NCI-H2107 treated with DMSO at 0.1 percent for 48 hours (cell line): ENCODE measurements around the gene TBP.
"Not testable (repeated sequence)": the region's sequence is repeated elsewhere in the genome, so short reads cannot be mapped to it uniquely, and the experiment has no call there.

Source experiments
- DNase-seq: peaks from one replicate; lab custom pipeline; 2025; ENCODE audit not compliant: unreplicated experiment; lab: John Stamatoyannopoulos, UW

TBP gene

DNA sequence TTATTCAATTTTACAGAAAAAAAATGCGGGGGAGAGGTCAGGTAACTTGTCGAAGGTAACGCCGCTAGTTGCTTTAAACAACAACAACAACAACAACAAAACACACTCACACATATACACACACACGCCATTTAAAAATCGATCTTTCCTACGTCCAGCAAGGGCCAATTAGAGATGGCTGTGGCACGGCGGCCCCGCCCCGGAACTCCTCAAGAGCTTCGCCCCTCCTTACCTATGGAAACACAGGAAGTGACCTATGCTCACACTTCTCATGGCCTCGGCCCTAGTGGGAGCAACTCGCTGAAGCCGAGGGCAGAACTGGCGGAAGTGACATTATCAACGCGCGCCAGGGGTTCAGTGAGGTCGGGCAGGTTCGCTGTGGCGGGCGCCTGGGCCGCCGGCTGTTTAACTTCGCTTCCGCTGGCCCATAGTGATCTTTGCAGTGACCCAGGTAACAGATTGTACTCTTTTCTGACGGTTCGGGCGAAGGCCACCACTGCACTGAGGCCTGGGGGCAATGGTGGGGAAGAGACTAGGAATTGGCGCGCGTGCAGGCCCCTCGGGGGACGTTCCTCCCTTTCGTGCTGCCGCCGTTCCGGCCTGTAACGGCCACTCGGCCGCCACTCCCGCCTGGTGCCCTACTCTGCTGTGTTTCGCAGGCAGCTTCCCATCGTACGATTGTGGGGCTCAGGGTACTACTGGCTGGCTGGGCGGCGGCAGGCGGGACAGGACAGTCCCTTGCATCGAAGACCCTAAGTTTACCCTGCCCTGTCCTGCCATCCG lies at the start of gene TBP:
TBP (plus strand) TSS at position 357 of the 783 bp plus-strand sequence. CDS start 2,661 bp downstream, outside the sequence.
- DNase-seq = peak; percentile 98

DNA sequence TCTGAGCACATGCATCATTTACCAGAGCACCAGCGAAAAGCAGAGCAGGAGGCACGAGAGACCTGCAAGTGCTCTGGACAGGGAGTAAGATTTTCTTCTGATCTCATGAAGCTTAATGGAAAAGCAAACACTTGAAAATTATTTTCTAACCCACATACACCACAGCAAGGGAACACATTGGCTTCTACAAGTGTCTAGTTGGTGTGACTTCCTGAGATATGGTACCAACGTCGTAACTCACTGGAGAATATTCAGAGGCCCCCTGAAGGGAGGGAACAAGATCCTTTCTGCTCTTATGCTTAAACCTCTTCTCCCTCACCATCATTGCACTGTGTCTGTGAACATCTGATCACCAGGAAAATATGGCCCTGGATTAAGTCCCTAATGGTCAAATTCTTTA lies 49.7 kb upstream of the TBP start:
- DNase-seq = peak; percentile 63

DNA sequence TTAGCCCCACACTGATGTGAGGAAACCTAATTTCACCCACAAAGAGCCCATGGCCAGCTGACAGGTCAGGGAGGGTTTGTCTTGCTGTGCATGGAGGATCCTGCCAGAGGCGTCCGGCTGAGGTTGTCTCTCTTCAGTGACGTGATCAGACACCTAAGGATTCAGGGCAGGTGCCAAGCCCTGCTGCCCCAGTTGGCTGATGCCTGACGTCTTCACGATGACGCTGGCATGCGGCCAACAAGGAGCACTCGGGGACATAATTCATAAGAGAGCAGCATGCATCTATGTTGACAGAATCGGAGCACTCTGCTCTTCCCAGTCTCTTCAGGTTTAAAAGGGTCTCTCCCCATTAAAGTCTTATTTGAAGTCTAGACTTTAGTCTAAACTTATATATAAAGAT lies 48.9 kb upstream of the TBP start:
- DNase-seq = peak; percentile 33

DNA sequence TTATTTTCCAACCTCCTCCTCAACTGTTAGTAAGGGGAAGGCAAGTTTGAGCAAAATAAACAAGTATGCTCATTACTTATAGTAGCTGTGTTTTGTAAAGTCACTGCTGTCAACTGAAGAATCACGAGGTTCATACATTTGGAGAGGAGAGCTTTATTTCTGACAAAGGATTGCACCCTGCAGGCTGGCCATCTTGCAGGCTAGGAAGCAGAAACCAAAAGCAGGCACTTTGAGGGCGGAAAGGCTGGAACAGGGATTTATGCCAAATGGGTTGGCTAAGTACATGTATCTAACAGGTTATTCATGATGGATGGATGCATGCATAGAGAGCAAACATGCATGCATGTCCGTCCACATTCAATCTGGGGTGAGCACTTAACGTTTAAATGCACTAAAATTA lies 47.7 kb upstream of the TBP start:
- DNase-seq = no peak

DNA sequence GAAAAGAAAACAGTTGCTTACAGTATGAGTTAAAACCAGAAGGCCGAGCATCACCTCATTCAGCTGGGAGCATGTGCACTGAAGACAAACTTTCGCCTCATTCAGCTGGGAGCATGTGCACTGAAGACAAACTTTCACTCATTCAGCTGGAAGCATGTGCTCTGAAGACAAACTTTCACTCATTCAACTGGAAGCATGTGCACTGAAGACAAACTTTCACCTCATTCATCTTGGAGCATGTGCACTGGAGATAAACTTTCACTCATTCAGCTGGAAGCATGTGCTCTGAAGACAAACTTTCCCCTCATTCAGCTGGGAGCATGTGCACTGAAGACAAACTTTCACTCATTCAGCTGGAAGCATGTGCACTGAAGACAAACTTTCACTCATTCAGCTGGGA lies 46.4 kb upstream of the TBP start:
- DNase-seq = not testable (repeated sequence)

DNA sequence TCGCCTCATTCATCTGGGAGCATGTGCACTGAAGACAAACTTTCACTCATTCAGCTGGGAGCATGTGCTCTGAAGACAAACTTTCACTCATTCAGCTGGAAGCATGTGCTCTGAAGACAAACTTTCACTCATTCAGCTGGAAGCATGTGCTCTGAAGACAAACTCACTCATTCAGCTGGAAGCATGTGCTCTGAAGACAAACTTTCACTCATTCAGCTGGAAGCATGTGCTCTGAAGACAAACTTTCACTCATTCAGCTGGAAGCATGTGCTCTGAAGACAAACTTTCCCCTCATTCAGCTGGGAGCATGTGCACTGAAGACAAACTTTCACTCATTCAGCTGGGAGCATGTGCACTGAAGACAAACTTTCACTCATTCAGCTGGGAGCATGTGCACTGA lies 45.9 kb upstream of the TBP start:
- DNase-seq = not testable (repeated sequence)

DNA sequence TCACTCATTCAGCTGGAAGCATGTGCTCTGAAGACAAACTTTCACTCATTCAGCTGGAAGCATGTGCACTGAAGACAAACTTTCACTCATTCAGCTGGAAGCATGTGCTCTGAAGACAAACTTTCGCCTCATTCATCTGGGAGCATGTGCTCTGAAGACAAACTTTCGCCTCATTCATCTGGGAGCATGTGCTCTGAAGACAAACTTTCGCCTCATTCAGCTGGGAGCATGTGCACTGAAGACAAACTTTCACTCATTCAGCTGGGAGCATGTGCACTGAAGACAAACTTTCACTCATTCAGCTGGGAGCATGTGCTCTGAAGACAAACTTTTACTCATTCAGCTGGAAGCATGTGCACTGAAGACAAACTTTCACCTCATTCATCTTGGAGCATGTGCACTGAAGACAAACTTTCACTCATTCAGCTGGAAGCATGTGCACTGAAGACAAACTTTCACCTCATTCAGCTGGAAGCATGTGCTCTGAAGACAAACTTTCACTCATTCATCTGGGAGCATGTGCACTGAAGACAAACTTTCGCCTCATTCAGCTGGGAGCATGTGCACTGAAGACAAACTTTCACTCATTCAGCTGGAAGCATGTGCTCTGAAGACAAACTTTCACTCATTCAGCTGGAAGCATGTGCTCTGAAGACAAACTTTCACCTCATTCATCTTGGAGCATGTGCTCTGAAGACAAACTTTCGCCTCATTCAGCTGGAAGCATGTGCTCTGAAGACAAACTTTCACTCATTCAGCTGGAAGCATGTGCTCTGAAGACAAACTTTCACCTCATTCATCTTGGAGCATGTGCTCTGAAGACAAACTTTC lies 45.1 kb upstream of the TBP start:
- not testable (repeated sequence) for DNase-seq

DNA sequence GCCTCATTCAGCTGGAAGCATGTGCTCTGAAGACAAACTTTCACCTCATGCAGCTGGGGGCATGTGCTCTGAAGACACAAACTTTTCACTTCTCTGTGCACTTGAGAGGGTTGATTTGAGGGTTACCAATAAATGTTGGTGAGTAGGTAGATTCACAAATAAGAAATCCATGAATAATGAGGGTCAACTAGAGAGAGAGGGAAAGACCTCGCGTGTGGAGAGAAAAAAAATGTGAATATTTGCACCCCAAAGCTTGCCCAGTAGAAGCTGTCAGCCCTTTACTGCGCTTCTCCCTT lies 44.5 kb upstream of the TBP start:
- DNase-seq = no peak

DNA sequence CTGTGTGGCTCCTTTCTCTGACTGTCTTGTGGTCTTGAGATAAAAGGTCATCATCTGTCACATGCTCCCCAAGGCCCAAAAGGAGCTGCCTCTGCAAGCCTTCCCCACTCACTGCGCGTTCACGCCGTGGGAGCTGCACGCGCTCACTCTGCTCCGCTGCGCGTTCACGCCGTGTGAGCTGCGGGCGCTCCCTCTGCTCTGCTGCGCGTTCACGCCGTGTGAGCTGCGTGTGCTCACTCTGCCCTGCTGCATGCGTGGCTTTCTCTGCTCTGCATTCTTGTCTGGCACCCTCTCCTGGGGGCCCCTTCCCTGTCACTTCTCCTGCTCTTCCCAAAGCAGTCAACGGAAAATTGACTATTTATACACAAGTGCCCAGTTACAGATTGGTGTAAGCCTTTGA lies 43.5 kb upstream of the TBP start:
- DNase-seq = no peak

DNA sequence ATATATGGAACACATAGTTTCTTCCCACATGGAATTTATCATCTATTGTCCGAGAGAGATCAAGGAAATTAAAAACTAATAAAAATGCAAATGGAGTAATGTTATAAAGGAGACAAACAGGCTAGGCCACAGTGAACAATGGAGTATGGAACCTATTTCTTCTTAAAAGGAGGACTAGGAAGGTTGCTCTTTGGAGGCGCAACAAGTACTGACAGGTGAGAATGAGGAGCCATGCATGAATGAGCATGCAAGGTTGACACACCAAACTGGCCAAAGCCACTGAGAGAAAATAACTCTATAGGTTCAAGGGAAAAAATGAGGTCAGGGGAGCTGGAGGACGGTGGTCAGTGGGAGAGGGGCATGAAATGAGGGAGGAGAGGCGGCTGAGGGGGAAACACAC lies 41.9 kb upstream of the TBP start:
- DNase-seq = no peak

DNA sequence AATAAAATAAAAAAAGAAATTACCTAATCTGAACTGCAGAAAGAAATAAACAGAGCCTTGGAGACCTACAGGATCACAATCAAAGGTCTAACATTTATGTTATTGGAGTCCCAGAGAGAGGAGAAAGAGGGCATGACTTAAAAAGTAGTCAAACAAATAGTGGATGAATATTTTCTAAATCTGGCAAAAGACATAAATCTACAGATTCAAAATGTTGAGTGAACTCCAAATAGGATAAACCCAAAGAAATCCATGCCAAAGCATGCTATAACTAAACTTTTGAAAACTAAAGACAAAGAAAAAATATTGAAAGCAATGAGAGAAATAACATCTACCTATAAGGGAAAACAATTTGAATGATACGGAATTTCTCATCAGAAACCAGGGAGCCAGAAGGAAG lies 39.3 kb upstream of the TBP start:
- DNase-seq = no peak

DNA sequence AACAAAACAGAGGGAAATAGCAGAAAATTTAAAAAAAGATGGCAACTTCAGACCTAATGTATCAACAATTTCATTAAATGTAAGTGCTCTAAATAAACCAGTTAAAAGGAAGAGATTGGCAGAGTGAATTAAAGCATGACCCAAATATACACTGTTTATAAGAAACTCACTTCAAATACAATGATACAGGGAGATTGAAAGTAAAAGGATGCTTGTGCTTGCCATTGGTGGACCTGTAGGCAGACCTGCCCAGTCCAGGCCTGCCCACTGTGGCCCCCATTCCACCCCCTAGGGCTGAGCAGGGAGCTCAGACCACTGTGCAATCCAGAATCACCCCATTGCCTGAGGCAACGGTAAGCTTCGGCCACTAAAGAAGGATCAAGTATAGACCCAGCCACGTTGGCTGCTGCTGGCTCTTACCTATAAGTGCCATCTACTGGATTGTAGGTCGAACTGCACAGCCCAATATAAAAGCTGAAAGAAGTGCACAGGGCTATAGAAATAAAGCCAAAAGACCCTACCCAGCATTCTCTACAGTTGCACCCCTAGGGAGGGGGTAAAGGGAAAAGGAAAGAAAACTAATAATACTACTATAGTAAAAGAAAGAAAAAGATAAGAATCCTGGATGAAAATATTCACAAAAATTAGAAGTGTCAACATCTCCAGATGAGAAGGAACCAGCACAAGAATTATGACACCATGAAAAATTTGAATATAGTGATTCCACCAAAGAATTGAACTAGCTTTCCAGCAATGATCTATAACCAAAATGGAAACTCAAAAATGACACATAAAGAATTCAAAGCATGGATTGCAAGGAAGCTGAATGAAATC lies 37.2 kb upstream of the TBP start:
- peak; percentile 40 for DNase-seq

DNA sequence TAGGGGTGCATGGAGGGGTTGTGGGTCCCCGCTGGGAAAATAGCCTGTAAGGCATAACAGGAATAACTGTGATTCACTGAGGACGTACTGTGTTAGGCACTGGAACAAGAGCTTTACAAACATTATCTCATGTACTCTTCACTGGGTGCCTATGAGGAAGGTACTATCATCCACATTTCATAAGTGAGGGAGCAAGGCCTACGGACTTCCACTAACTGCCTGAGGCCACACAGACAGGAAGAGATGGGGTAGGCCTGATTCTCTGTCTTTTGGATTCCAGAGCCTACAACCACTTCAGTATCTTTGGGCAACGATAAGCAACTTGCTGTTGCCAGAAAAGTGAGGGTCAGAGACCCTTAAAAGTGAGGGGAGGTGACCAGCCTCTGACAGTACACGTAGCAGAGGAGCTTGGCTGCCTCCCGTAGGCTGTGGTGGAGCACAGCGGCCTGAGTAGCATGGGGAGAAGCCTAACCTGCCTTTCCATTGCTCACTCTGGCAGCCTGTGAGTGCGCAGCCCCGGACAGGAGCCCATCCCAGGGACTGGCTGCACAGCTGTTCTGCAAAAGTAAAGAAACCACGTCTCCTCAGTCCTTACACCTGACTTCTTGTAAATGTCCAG lies 31.5 kb upstream of the TBP start:
- no peak for DNase-seq

DNA sequence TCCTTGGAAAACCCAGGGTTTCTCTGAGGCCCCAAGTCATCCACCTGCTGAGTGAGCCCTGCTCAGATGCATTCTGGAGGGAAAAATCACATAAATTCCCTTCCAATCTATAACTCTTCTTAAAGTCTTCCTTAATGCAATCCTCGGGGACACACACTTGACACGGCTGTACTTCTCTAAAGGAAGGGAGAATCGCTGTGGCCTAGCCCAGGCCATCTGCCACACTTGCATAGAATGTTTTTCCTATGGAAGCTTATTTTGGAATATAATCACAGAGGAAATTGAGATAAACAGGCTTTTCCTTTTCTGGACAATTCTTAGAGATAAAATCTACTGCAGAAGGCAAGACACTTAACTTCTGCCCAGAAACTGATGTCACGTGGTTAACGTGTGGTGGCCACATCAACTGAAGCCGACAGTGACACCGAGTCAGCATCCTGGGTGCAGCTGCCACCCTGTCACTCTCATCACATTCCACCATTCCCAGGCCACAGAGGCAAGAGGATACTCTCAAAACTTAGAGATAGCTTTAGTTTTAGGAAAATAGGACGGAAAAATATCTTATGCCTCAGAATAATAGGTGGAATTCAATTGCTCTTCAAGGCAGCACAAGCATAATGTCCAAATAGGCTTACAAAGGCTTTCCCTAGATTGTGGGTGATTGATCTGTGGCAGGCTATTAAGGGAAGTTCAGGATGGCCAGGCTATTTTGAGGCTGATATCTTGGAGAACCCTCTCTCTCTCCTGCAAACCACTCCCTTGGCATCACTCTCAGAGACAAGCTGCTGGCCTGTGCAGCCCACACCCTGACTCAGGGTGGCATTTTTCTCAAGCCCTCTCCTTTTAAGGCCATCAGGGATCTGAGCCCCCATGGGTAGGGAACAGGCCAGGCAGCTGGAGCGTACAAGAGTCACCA lies 30.7 kb upstream of the TBP start:
- DNase-seq = no peak

DNA sequence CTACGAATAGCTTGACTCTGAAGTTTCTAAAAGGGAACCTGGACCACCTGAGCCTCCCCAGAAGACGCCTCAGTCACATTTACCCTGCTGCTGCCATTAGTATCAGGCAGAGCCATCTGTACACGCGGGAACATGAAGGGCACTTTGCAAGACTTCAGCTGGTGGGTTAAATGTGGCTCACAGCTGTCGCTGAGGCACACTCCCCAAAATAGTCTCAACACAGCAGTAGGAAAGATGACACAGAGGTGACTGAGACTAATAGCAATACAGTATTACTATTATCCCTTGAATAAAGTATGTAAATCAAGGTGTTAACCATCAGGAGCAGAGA lies 30.0 kb upstream of the TBP start:
- no peak for DNase-seq

DNA sequence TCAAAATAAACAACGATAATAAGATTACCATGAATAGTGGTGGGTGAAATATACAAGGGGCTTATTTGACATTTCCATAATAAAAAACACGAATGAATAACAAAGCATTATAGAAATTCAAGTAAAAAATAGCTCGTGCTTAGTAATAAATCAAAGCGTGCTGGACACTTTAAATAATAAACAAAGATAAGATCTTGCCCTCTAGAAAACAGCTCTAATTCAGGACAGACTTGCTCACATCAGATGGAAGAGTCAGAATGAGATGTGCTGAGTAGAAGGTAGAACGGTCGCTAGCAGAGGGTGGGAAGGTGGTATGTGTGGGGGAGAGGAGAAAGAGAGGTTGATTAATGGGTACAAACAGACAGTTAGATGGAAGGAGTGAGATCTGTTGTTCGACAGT lies 28.4 kb upstream of the TBP start:
- no peak for DNase-seq

DNA sequence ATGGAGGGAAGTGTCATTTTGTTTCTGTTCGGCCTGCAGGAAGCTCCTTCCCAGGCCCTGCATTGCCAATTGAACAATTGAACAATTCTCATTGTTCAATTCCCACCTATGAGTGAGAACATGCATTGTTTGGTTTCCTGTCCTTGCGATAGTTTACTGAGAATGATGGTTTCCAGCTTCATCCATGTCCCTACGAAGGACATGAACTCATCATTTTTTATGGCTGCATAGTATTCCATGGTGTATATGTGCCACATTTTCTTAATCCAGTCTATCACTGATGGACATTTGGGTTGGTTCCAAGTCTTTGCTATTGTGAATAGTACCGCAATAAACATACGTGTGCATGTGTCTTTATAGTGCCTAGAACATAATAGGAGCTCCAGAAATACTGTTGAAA lies 26.2 kb upstream of the TBP start:
- not testable (repeated sequence) for DNase-seq

DNA sequence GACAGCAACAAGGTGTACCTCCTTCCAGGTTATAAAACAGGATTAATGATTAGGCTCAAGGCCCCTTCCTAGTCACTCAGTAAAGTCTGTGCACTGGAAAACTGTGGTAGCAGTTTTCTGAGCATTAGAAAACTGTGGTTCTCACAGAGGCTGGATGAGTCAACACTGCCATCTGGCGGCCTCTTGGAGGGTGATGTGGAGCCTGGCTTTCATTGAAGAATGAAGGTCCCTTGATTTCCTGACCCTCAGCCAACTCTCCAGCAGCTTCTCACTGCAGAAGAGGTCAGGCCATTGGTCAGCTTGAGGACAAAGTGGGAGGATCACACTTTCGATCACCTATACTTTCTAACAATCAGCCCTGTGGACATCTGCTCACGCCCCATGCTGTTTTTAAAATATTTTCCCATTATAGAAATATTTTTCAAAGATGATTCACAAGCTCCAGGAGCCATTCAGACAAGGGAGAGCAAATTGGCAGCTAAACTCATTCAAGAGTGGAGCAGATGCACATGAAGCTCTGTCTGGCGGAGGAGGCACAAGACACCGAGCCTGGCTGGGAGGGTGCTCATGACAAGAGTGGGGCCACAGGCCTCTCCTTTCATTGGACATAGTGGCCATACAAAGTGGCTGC lies 24.2 kb upstream of the TBP start:
- peak; percentile 48 for DNase-seq

DNA sequence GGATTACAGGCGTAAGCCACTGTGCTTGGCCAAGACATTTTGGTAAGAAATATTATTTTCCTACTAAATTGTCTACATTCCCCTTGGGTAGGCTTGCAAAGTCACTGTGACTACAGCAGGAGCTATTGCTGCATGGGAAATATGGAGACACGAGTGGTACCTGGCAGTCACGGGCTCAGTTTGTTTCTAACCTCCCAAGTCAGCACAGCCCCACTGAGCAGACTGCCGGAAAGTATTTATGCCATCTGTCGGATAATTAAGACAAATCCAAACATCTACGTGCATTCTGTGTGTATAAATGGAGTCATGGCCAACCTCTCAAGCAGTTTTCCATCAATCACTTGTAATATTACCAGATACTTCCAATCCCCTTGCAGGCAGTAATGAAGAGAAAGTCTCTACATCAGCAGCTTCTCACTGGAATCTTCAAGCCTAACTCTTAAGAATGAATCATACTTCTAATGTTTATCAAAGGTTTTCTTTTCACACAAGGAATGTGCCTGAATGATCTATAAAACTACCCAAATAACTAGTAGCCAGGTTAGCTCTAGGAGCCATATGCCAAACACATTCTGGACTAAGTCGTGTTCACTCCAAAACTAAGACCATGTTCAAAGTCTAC lies 21.2 kb upstream of the TBP start:
- no peak for DNase-seq
